PFSK-1 (cell line): ENCODE measurements around the gene RRP1.

ENCODE experiments used
- FOXP2 ChIP-seq: optimal IDR thresholded peaks from 2 replicates; pipeline ENCODE3; 2011; ENCODE audit warnings: borderline replicate concordance, control low read depth, inconsistent platforms; ENCODE audit not compliant: insufficient read depth; ENCODE audit errors: extremely low read length, extremely low read depth
- POLR2AphosphoS5 ChIP-seq: IDR thresholded peaks from 2 replicates; pipeline ENCODE4 v1.6.1; 2012; ENCODE audit warnings: low read depth, mild to moderate bottlenecking, control low read depth, low read length, moderate library complexity
- REST ChIP-seq, 2 experiments: IDR thresholded peaks; 2 replicates each; pipeline versions ENCODE4 v1.6.1 to v1.8.0; 2011 to 2012; ENCODE audit warnings: low read depth in 2 of 2, low read length in 2 of 2, control low read depth in 1 of 2, inconsistent platforms in 1 of 2, mild to moderate bottlenecking in 1 of 2, moderate library complexity in 1 of 2; ENCODE audit not compliant: insufficient read depth in 1 of 2
- SIN3A ChIP-seq: IDR thresholded peaks from 2 replicates; pipeline ENCODE4 v1.6.1; 2012; ENCODE audit warnings: mild to moderate bottlenecking, low read length, moderate library complexity, borderline replicate concordance; ENCODE audit not compliant: insufficient read depth
- TAF1 ChIP-seq: IDR thresholded peaks from 2 replicates; pipeline ENCODE4 v1.6.1; 2012; ENCODE audit warnings: low read length, control low read depth, borderline replicate concordance; ENCODE audit not compliant: insufficient read depth

Gene RRP1

GRCh38 chr21:43792406-43792805 is 3.0 kb downstream of the RRP1 start:
- no peak for TF ChIP-seq SIN3A
- TF ChIP-seq POLR2AphosphoS5 = no peak
- TF ChIP-seq REST (IDR thresholded peaks at IDR 0.05; ENCODE audit: insufficient read depth in 1 of 2, low read depth in 2 of 2, low read length in 2 of 2) = no peak
- TF ChIP-seq TAF1 = no peak
- no peak for TF ChIP-seq FOXP2

DNA sequence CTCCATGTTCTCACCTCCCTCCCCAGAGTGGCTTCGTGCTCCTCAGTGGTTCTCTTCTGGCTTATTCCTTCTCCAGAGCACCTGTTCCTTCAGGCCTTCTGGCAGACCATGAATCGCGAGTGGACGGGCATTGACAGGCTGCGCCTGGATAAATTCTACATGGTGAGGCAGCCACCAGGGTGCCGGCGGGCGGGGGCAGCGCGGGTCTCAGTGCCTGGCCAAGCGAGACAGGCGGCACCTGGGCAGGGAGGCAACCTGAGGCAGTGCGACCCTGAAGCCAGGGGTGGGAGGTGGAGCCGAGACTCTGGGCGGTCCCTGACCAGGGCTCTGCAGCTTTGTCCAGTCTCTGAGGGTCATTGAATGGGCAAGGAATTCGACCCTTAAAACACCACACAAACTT is 3.9 kb downstream of the RRP1 start:
- TF ChIP-seq POLR2AphosphoS5 (no peak), FOXP2 (no peak)

GRCh38 chr21:43794311-43794710 is 4.9 kb downstream of the RRP1 start:
- no peak for TF ChIP-seq SIN3A
- TF ChIP-seq POLR2AphosphoS5 = peak; percentile 24; the same call in 1 of the 2 replicates
- no peak for TF ChIP-seq TAF1
- TF ChIP-seq REST (IDR thresholded peaks at IDR 0.05; ENCODE audit: insufficient read depth in 1 of 2, low read depth in 2 of 2, low read length in 2 of 2) = no peak
- TF ChIP-seq FOXP2 = no peak

GRCh38 chr21:43794857-43795256 is 5.5 kb downstream of the RRP1 start:
- TF ChIP-seq REST (IDR thresholded peaks at IDR 0.05; ENCODE audit: insufficient read depth in 1 of 2, low read depth in 2 of 2, low read length in 2 of 2) (no peak), SIN3A (no peak), POLR2AphosphoS5 (no peak), TAF1 (no peak), FOXP2 (no peak)

GRCh38 chr21:43797415-43797814 is 8.0 kb downstream of the RRP1 start:
- TF ChIP-seq REST (IDR thresholded peaks at IDR 0.05; ENCODE audit: insufficient read depth in 1 of 2, low read depth in 2 of 2, low read length in 2 of 2) (no peak), POLR2AphosphoS5 (no peak), SIN3A (no peak), TAF1 (no peak), FOXP2 (no peak)
